GM12878 (cell line): Measurements from ENCODE around the gene SCNN1A. TPM values are rescaled to one million over a fixed set of nuclear protein-coding genes. Genes with fewer than 3 reads are reported as not detected.

ENCODE experiments used
- IKZF1 ChIP-seq: fragments of 450-650 bp; conservative IDR thresholded peaks from 2 replicates; pipeline ENCODE4 v1.6.1; 2017; ENCODE audit warnings: antibody characterized with exemption, mild to moderate bottlenecking
- ZNF24 ChIP-seq: fragments of 450-650 bp; IDR thresholded peaks from 2 replicates; pipeline ENCODE4 v1.6.1; 2017; ENCODE audit warnings: antibody characterized with exemption, mild to moderate bottlenecking
- polyA plus RNA-seq, 11 experiments: library from polyadenylated mRNA; depleted of rRNA in 4 of 11; unstranded in 6 of 11; stranded (reverse) in 5 of 11; fragments of >200 nt; fragmentation: Nextera tagmentation in 4 of 11; fragmentation: Illumina TruSeq in 1 of 11; extraction: Ambion mirVana in 4 of 11; extraction: Trizol in 1 of 11; gene quantifications; 1 replicate in 1 of 11; 2 replicates in 10 of 11; pipeline versions ENCODE4 v1.2.1 to v1.2.3, GENCODE V29; 2011 to 2016; ENCODE audit warnings: inconsistent platforms in 2 of 11, missing spikeins in 2 of 11, low read depth in 1 of 11
- total RNA-seq, 4 experiments: library from RNA; depleted of rRNA in 3 of 4; stranded (reverse); fragments of >200 nt in 3 of 4; fragmentation: Illumina TruSeq in 1 of 4; extraction: Trizol in 1 of 4; gene quantifications; 2 replicates each; pipeline versions ENCODE4 v1.2.1 to v1.2.3, GENCODE V29; 2013 to 2021
- TF ChIP-seq, protein P1 (sequence below): IDR thresholded peaks from 2 replicates; pipeline ENCODE4 v1.6.1; 2012; ENCODE audit warnings: improper control_type of control experiment, low read depth, low read length; ENCODE audit not compliant: insufficient replicate concordance

Gene SCNN1A
- total and polyA plus RNA-seq, 10 of the 15 experiments (the other 5 are each of a cell fraction or from before 2014, with no cell fraction given): 0.14 to 0.69 TPM; not detected in 8

DNA sequence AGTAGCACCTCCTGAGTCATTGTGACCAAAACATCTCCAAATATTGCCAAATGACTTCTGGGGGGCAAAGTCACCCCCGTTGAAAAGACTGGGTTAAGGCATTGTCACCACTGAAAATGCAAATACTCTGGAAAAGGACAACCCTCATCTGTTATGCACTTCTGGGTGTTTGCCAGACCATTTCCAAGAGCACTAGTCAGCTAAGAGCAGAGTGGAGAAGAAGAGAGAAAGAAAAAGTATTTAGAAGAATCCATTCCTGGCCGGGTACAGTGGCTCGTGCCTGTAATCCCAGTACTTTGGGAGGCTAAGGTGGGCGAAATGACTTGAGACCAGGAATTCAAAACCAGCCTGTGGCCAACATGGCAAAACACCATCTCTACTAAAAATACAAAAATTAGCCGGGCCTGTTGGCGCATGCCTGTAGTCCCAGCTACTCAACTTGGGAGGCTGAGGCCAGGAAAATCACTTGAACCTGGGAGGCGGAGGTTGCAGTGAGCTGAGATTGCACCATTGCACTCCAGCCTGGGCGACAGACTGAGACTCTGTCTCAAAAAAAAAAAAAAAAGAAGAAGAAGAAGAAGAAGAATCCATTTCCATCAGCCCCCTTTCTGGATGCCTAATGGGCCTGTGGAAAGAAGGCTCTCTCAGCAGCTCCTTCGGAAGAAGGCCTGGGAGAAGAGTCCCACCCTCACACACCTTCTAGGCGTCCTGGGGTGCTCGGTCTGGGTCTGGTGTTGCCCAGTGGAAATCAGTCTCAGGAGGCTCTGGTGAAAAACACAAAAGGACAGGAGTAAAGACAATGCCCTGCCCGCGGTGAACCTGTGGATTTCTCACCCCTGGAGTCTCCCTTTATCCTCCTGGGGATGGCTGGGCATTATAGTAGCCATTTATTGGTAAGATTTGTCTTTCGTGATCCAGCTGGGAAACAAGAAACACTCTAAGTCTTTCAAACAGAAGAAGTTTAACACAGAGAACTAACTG is 5.1 kb upstream of the SCNN1A start (continued):
- TF ChIP-seq, protein P1, sequence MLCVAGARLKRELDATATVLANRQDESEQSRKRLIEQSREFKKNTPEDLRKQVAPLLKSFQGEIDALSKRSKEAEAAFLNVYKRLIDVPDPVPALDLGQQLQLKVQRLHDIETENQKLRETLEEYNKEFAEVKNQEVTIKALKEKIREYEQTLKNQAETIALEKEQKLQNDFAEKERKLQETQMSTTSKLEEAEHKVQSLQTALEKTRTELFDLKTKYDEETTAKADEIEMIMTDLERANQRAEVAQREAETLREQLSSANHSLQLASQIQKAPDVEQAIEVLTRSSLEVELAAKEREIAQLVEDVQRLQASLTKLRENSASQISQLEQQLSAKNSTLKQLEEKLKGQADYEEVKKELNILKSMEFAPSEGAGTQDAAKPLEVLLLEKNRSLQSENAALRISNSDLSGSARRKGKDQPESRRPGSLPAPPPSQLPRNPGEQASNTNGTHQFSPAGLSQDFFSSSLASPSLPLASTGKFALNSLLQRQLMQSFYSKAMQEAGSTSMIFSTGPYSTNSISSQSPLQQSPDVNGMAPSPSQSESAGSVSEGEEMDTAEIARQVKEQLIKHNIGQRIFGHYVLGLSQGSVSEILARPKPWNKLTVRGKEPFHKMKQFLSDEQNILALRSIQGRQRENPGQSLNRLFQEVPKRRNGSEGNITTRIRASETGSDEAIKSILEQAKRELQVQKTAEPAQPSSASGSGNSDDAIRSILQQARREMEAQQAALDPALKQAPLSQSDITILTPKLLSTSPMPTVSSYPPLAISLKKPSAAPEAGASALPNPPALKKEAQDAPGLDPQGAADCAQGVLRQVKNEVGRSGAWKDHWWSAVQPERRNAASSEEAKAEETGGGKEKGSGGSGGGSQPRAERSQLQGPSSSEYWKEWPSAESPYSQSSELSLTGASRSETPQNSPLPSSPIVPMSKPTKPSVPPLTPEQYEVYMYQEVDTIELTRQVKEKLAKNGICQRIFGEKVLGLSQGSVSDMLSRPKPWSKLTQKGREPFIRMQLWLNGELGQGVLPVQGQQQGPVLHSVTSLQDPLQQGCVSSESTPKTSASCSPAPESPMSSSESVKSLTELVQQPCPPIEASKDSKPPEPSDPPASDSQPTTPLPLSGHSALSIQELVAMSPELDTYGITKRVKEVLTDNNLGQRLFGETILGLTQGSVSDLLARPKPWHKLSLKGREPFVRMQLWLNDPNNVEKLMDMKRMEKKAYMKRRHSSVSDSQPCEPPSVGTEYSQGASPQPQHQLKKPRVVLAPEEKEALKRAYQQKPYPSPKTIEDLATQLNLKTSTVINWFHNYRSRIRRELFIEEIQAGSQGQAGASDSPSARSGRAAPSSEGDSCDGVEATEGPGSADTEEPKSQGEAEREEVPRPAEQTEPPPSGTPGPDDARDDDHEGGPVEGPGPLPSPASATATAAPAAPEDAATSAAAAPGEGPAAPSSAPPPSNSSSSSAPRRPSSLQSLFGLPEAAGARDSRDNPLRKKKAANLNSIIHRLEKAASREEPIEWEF: no peak
- TF ChIP-seq ZNF24 (no peak), IKZF1 (no peak)
